GM21447 (cell line): ENCODE measurements around the gene SMIM44.

Source experiments
- ATAC-seq: cut with Tn5 transposase; IDR thresholded peaks from one replicate; pipeline ENCODE4 v1.9.1; 2021; ENCODE audit not compliant: unreplicated experiment

SMIM44 gene

GRCh38 chr19:3501780-3502179, 18.5 kb upstream of the SMIM44 start:
- ATAC-seq = no peak

DNA sequence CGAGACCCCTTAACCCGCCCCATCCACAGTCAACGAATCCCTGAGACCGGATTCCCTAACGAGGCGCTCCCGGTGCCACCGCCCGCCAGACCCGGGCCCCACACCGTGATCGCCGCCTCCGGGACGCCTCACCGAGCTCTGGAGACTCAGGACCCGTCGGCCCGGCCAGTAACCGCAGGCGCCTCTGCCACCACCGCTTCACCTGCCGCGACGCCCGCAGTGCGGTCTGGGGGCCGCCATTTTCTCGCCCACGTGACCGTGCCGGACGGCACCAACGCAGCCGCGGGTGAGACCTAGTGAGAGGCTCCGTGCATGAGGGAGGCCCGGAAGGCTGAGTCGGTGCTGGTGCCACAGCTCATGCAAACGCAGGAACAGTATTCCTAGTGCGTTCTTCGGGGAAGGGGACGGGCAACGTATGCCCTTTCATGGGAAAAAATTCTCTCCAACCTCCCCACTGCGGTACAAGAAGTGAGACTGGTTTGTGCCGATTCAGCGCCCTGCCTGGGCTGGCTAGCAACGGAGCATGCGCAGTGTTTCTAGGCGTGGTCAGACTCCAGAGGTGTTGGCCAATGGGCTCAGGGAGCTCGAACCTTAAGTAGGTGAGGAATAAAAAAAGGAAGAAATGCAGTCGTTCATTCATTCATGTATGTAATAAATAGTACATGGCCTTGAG, 17.3 kb upstream of the SMIM44 start, which contains the start of gene DOHH:
Gene DOHH, minus strand, starts transcription at position 246 of the 673 bp plus-strand sequence. CDS start 3,860 bp downstream, outside the sequence.
- peak; percentile 80 for ATAC-seq

- ATAC-seq = no peak
Observed at GRCh38 chr19:3499738-3500428, 16.6 kb upstream of the SMIM44 start.

- no peak for ATAC-seq
Observed at GRCh38 chr19:3497757-3498520, 14.7 kb upstream of the SMIM44 start.

DNA sequence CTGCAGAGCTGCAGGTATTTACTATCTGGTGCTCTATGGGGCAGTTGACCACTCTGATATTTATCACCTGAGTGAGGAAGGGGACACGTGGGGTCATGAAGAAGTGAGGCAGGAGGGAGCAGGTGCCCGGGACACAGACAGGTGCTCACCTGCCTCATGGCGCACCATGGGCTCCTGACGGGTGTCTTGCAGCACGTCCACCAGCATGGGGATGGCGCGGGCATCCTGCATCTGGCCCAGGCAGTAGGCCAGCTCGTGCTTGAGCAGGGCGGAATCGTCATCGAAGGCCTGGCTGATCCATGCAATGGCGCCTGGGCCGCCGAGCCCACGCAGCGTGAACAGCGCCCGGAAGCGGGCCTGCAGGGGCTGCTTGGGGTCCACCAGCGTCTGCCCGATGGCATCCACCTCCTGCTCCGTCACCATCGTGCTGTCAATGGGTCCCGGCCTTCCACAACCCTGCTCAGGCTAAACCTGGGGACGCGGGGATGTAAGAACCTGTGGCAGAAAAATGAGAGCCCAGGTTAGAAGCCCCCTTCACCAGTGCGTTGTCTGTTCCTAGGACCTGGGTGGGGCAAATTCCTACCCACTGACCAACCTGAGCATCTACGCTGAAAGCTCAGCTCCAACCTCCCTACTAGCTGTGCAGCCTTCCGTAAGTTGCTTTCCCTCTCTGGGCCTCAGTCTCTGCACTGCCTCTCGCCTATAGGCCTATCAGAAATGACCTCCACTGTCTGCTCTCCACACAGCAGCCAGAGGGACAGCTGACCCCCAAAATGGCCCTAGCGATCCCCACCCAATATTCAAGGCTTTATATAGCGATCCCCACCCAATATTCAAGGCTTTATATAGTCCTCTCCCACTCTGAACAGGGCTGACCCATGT, 13.4 kb upstream of the SMIM44 start:
- no peak for ATAC-seq

GRCh38 chr19:3494559-3494958, 11.3 kb upstream of the SMIM44 start:
- ATAC-seq = no peak

DNA sequence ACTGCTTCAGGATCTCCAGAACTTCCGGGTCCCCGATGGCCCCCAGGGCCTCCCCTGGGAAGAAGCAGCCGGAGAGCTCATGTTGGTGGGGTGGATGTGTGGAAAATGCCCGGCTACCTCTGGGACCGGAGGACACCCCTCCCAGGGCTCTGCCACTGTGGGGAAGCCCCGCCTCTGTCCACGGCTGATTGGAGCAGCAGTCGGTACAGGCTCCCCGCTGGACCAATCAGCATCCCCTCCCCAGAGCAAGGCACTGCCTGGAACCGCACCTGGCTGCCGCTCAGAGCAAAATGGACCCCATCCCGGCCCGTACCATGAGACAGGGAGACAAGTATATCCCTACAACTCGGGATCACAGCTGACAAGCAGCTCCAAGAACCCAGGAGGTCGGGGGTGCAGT, 10.8 kb upstream of the SMIM44 start:
- ATAC-seq = no peak

GRCh38 chr19:3493651-3494050, 10.4 kb upstream of the SMIM44 start:
- no peak for ATAC-seq

DNA sequence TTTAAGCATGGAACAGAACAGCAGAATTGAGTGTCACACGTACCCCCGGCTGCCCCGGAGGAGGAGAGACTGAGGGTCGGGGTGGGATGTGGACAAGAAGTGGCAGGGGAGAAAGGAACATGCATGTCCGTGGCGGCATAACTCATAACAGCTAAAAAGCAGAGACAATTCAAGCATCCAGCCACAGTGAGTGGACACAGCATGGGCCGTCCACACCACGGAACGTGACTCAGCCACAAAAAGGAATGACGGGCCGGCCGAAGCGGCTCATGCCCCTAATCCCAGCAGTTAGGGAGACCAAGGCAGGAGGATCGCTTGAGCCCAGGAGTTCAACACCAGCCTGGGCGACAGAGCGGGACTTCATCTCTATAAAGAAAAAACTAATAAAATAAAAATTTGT, 9.7 kb upstream of the SMIM44 start:
- ATAC-seq = no peak

GRCh38 chr19:3492131-3492839, 9.0 kb upstream of the SMIM44 start:
- ATAC-seq = no peak

DNA sequence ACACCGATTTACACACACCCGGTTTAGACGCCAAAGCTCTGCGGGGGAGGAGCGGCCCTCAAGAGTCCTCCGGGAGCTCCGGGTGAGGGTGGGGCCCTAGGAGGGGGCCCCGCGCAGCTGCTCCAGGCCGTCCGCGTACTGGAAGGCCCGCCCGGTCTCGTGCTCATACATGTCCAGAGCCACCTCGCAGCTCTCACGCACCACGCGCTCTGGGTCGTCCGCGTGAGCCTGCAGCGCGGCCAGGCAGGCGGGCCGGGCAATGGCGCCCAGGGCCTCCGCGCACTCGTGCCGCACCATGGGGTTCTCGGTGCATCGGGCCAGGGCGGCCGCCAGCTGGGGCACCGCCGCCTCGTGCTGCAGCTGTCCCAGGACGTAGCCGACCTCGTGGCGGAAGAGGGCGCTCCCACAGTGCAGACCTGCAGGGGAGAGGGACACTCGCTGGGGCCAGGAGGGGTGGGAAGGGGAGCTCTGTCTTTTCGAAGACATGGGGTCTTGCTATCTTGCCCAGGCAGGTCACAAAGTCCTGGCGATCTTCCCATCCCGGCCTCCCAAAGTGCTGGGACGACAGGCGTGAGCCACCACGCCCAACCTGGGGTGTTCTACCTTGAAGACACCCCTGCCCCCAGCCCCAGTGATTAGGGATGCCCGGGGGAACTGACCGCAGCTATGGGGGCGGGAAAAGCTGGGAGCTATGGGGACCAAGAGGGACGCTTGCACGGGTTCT, 8.3 kb upstream of the SMIM44 start:
- ATAC-seq = no peak

DNA sequence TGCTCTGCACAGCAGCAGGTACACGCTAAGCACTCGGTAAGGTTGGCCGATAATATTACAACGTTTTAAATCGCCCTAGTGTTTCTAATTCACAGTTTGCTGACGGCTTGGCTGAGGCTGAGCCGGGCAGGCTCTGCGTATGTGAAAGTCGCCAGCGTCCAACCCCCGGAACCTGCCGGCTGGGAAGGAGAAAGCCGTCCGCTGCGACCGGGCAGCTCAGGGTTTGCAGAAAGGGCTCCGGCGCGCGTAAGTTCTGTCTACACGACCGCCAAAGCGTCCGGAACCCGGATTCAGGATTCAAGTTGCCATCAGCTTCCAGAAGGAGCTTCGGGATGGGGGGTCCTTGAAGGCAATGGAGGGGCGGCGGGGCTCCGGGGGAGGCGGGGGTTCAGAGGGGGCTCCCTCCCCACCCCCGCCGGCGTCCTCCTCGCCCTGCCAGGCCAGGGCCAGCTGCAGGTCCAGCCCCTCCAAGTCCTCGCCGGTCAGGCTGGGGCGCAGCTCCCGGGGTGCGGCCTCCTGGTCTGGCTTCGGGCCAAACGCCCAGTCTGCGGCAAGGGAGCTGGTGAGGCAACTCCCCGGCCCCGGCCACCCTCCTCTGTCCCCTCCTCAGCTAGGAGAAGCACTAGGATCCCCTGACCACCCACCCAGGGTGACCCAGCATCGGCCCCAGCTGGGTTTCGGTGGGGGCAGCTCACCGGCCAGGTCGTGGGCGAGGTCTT, 575 bp downstream of the SMIM44 start:
- no peak for ATAC-seq

- ATAC-seq = no peak
Observed at GRCh38 chr19:3481241-3482090, 1.8 kb downstream of the SMIM44 start.

- ATAC-seq = no peak
Observed at GRCh38 chr19:3480383-3481091, 2.7 kb downstream of the SMIM44 start, which contains the start of gene SMIM24. SMIM24 (minus strand) TSS chr19:3480525; CDS start chr19:3480463, 62 bp downstream.

GRCh38 chr19:3479834-3480215, 3.4 kb downstream of the SMIM44 start:
- ATAC-seq = no peak

DNA sequence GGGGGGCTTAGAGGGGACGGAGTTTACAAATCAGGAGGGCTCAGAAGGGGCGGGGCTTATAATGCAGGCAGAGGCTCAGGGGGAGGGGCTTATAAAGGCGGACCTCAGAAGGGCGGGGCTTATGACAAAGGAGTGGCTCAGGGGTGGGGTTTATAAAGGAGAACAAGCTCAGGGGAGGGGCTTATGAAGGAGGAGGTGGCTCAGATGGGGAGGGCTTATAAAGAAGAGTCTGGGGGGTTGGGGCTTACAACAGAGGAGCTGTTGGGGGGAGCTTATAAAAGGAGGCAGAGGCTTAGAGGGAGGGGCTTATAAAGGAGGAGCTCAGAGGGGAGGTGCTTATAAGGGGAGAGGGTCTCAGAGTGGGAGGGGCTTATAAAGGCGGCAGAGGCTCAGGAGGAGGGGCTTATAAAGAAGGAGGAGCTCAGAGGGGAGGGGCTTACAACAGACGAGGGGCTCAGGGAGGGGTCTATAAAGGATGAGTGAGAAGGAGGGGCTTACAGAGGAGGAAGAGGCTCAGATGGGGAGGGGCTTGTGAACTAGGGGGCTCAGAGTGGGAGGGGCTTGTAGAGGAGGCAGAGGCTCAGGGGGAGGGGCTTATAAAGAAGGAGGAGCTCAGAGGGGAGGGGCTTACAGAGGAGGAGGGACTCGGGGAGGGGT, 3.9 kb downstream of the SMIM44 start:
- ATAC-seq = no peak
